ENCODE data around the gene TAGLN3.

The TAGLN3 gene

GRCh38 chr3:111998636-111999483, at the start of gene TAGLN3:
TSS of gene TAGLN3 (plus strand) at chr3:111998922. CDS start at chr3:111999423, 501 bp downstream.
- DNase-seq, result peak; percentile 72

GRCh38 chr3:111949712-111950111, 49.0 kb upstream of the TAGLN3 start:
- DNase-seq, result no peak

GRCh38 chr3:111951032-111951431, 47.7 kb upstream of the TAGLN3 start:
- no peak for DNase-seq

GRCh38 chr3:111952086-111952485, 46.6 kb upstream of the TAGLN3 start:
- DNase-seq, result no peak

GRCh38 chr3:111952866-111953450, 45.8 kb upstream of the TAGLN3 start:
- no peak for DNase-seq

- DNase-seq, result no peak
These were observed 44.3 kb upstream of the TAGLN3 start for GRCh38 chr3:111954228-111954990.

GRCh38 chr3:111955876-111956275, 42.8 kb upstream of the TAGLN3 start:
- no peak for DNase-seq

- DNase-seq, result no peak
These were observed 42.3 kb upstream of the TAGLN3 start for GRCh38 chr3:111956449-111956848.

- no peak for DNase-seq
These were observed 41.6 kb upstream of the TAGLN3 start for GRCh38 chr3:111956995-111957734.

- no peak for DNase-seq
These were observed 37.1 kb upstream of the TAGLN3 start for GRCh38 chr3:111961461-111962164.

- no peak for DNase-seq
These were observed 35.3 kb upstream of the TAGLN3 start for GRCh38 chr3:111963424-111963823.

GRCh38 chr3:111965484-111965883, 33.2 kb upstream of the TAGLN3 start:
- no peak for DNase-seq

GRCh38 chr3:111967068-111967467, 31.7 kb upstream of the TAGLN3 start:
- no peak for DNase-seq

- peak; percentile 79 for DNase-seq
These were observed 31.0 kb upstream of the TAGLN3 start for GRCh38 chr3:111967651-111968274.

- peak; percentile 74 for DNase-seq
These were observed 30.2 kb upstream of the TAGLN3 start for GRCh38 chr3:111968319-111969054.

- DNase-seq, result no peak
These were observed 28.3 kb upstream of the TAGLN3 start for GRCh38 chr3:111970376-111970775.

GRCh38 chr3:111971533-111972130, 27.1 kb upstream of the TAGLN3 start:
- DNase-seq, result no peak

- DNase-seq, result no peak
These were observed 25.8 kb upstream of the TAGLN3 start for GRCh38 chr3:111972891-111973290.

GRCh38 chr3:111975131-111975530, 23.6 kb upstream of the TAGLN3 start:
- no peak for DNase-seq

- no peak for DNase-seq
These were observed 22.5 kb upstream of the TAGLN3 start for GRCh38 chr3:111976254-111976653.

All from DMS79 treated with DMSO at 0.1 percent for 48 hours (cell line).